ENCODE measurements around the gene IL7R.
"Not testable (repeated sequence)": the region's sequence is repeated elsewhere in the genome, so short reads cannot be mapped to it uniquely, and the experiment has no call there.

IL7R gene

GRCh38 chr5:35887321-35888100 is 30.8 kb downstream of the IL7R start:
- Histone ChIP-seq H3K9me3 (ENCODE audit: low read length) (no peaks in the 10 kb centered on the region), H3K4me1 (ENCODE audit: insufficient read depth, low read length) (no peaks in the 10 kb centered on the region), H2AFZ (ENCODE audit: low read depth, low read length) (no peak overlapping the region), H3K27me3 (ENCODE audit: insufficient read depth, low read length) (no peaks in the 10 kb centered on the region), H3K36me3 (ENCODE audit: insufficient read depth, low read length) (no peaks in the 10 kb centered on the region), H3K4me3 (ENCODE audit: low read length) (no peak overlapping the region)

GRCh38 chr5:35890021-35891020 is 33.6 kb downstream of the IL7R start:
- no peaks in the 10 kb centered on the region for H3K27me3 ChIP-seq (ENCODE audit: insufficient read depth, low read length)
- H3K4me3 ChIP-seq (ENCODE audit: low read length), result no peak overlapping the region
- H3K9me3 ChIP-seq (ENCODE audit: low read length), result no peaks in the 10 kb centered on the region
- H3K36me3 ChIP-seq (ENCODE audit: insufficient read depth, low read length), result no peaks in the 10 kb centered on the region
- H2AFZ ChIP-seq (ENCODE audit: low read depth, low read length), result no peak overlapping the region
- H3K4me1 ChIP-seq (ENCODE audit: insufficient read depth, low read length), result no peaks in the 10 kb centered on the region

- H3K9me3 ChIP-seq (ENCODE audit: low read length); H2AFZ ChIP-seq (ENCODE audit: low read depth, low read length); H3K4me1 ChIP-seq (ENCODE audit: insufficient read depth, low read length); H3K36me3 ChIP-seq (ENCODE audit: insufficient read depth, low read length); H3K4me3 ChIP-seq (ENCODE audit: low read length); H3K27me3 ChIP-seq (ENCODE audit: insufficient read depth, low read length): not testable (repeated sequence)
Measured at GRCh38 chr5:35892799-35893198, 36.1 kb downstream of the IL7R start.

- Histone ChIP-seq H3K36me3 (ENCODE audit: insufficient read depth, low read length) (no peaks in the 10 kb centered on the region), H3K27me3 (ENCODE audit: insufficient read depth, low read length) (no peaks in the 10 kb centered on the region), H3K4me3 (ENCODE audit: low read length) (no peak overlapping the region), H3K9me3 (ENCODE audit: low read length) (no peaks in the 10 kb centered on the region), H2AFZ (ENCODE audit: low read depth, low read length) (no peak overlapping the region), H3K4me1 (ENCODE audit: insufficient read depth, low read length) (no peaks in the 10 kb centered on the region)
Measured at GRCh38 chr5:35894131-35894530, 37.4 kb downstream of the IL7R start.

- no peak overlapping the region for H2AFZ ChIP-seq (ENCODE audit: low read depth, low read length)
- H3K27me3 ChIP-seq (ENCODE audit: insufficient read depth, low read length), result no peaks in the 10 kb centered on the region
- no peaks in the 10 kb centered on the region for H3K4me1 ChIP-seq (ENCODE audit: insufficient read depth, low read length)
- no peak overlapping the region for H3K4me3 ChIP-seq (ENCODE audit: low read length)
- H3K9me3 ChIP-seq (ENCODE audit: low read length), result no peaks in the 10 kb centered on the region
- H3K36me3 ChIP-seq (ENCODE audit: insufficient read depth, low read length), result no peaks in the 10 kb centered on the region
Measured at GRCh38 chr5:35898952-35899660, 42.4 kb downstream of the IL7R start.

GRCh38 chr5:35899800-35900199 is 43.1 kb downstream of the IL7R start:
- Histone ChIP-seq H3K4me3 (ENCODE audit: low read length) (no peak overlapping the region), H3K9me3 (ENCODE audit: low read length) (no peaks in the 10 kb centered on the region), H3K36me3 (ENCODE audit: insufficient read depth, low read length) (no peaks in the 10 kb centered on the region), H3K4me1 (ENCODE audit: insufficient read depth, low read length) (no peaks in the 10 kb centered on the region), H2AFZ (ENCODE audit: low read depth, low read length) (no peak overlapping the region), H3K27me3 (ENCODE audit: insufficient read depth, low read length) (no peaks in the 10 kb centered on the region)

- Histone ChIP-seq H2AFZ (ENCODE audit: low read depth, low read length) (no peak overlapping the region), H3K9me3 (ENCODE audit: low read length) (no peaks in the 10 kb centered on the region), H3K36me3 (ENCODE audit: insufficient read depth, low read length) (no peaks in the 10 kb centered on the region), H3K4me1 (ENCODE audit: insufficient read depth, low read length) (no peaks in the 10 kb centered on the region), H3K27me3 (ENCODE audit: insufficient read depth, low read length) (no peaks in the 10 kb centered on the region), H3K4me3 (ENCODE audit: low read length) (no peak overlapping the region)
Measured at GRCh38 chr5:35900972-35901695, 44.4 kb downstream of the IL7R start.

GRCh38 chr5:35902046-35902672 is 45.5 kb downstream of the IL7R start:
- Histone ChIP-seq H3K9me3 (ENCODE audit: low read length) (no peaks in the 10 kb centered on the region), H3K36me3 (ENCODE audit: insufficient read depth, low read length) (no peaks in the 10 kb centered on the region), H3K27me3 (ENCODE audit: insufficient read depth, low read length) (no peaks in the 10 kb centered on the region), H3K4me1 (ENCODE audit: insufficient read depth, low read length) (no peaks in the 10 kb centered on the region), H3K4me3 (ENCODE audit: low read length) (no peak overlapping the region), H2AFZ (ENCODE audit: low read depth, low read length) (no peak overlapping the region)

- Histone ChIP-seq H3K4me3 (ENCODE audit: low read length) (no peak overlapping the region), H2AFZ (ENCODE audit: low read depth, low read length) (no peak overlapping the region), H3K27me3 (ENCODE audit: insufficient read depth, low read length) (no peaks in the 10 kb centered on the region), H3K36me3 (ENCODE audit: insufficient read depth, low read length) (no peaks in the 10 kb centered on the region), H3K9me3 (ENCODE audit: low read length) (no peaks in the 10 kb centered on the region), H3K4me1 (ENCODE audit: insufficient read depth, low read length) (no peaks in the 10 kb centered on the region)
Measured at GRCh38 chr5:35903631-35904203, 47.0 kb downstream of the IL7R start.

GRCh38 chr5:35904443-35905132 is 47.9 kb downstream of the IL7R start:
- H3K4me3 ChIP-seq (ENCODE audit: low read length), result no peak overlapping the region
- H3K4me1 ChIP-seq (ENCODE audit: insufficient read depth, low read length), result no peaks in the 10 kb centered on the region
- H3K27me3 ChIP-seq (ENCODE audit: insufficient read depth, low read length), result no peaks in the 10 kb centered on the region
- H3K36me3 ChIP-seq (ENCODE audit: insufficient read depth, low read length), result no peaks in the 10 kb centered on the region
- H3K9me3 ChIP-seq (ENCODE audit: low read length), result no peaks in the 10 kb centered on the region
- no peak overlapping the region for H2AFZ ChIP-seq (ENCODE audit: low read depth, low read length)

- H3K27me3 ChIP-seq (ENCODE audit: insufficient read depth, low read length), result no peaks in the 10 kb centered on the region
- H3K9me3 ChIP-seq (ENCODE audit: low read length), result no peaks in the 10 kb centered on the region
- no peak overlapping the region for H3K4me3 ChIP-seq (ENCODE audit: low read length)
- no peaks in the 10 kb centered on the region for H3K36me3 ChIP-seq (ENCODE audit: insufficient read depth, low read length)
- no peaks in the 10 kb centered on the region for H3K4me1 ChIP-seq (ENCODE audit: insufficient read depth, low read length)
- no peak overlapping the region for H2AFZ ChIP-seq (ENCODE audit: low read depth, low read length)
Measured at GRCh38 chr5:35908228-35908627, 51.5 kb downstream of the IL7R start.

Measured in neuron (in vitro differentiated cells).